K562 (cell line): ENCODE data around the gene ARSK. TPM values are rescaled to one million over a fixed set of nuclear protein-coding genes. Genes with fewer than 3 reads are reported as not detected.

Source experiments
- CCNT2 ChIP-seq: IDR thresholded peaks from 2 replicates; pipeline ENCODE4 v1.6.1; 2011; ENCODE audit warnings: borderline replicate concordance, low read depth, mild to moderate bottlenecking, moderate library complexity, mixed read lengths, low read length; ENCODE audit not compliant: insufficient read length; ENCODE audit errors: extremely low read depth
- GMEB1 ChIP-seq: fragments of 250-450 bp; sonication (Bioruptor Pico); IDR thresholded peaks from 2 replicates; pipeline ENCODE4 v1.4.0; 2020; ENCODE audit warnings: mild to moderate bottlenecking
- ZMIZ1 ChIP-seq, 2 experiments: fragments of 150-350 bp in 1 of 2; IDR thresholded peaks; 2 replicates each; pipeline ENCODE4 v1.6.1; 2012 to 2016; ENCODE audit warnings: low read depth in 2 of 2, low read length in 2 of 2, mild to moderate bottlenecking in 1 of 2, moderate library complexity in 1 of 2
- ZNF318 ChIP-seq, 2 experiments: fragments of 450-650 bp; IDR thresholded peaks; 2 replicates each; pipeline ENCODE4 v1.6.1; 2016; ENCODE audit warnings: mild to moderate bottlenecking in 2 of 2, borderline replicate concordance in 1 of 2, low read depth in 1 of 2, moderate library complexity in 1 of 2
- ZNF592 ChIP-seq: fragments of 450-650 bp; IDR thresholded peaks from 2 replicates; pipeline ENCODE4 v1.6.1; 2017; ENCODE audit warnings: antibody characterized with exemption, mild to moderate bottlenecking
- ZNF717 ChIP-seq: fragments of 250-450 bp; sonication (Bioruptor Pico); IDR thresholded peaks from 2 replicates; pipeline ENCODE4 v1.5.0; 2021
- polyA plus RNA-seq, 8 experiments: library from polyadenylated mRNA; depleted of rRNA in 4 of 8; stranded (reverse) in 5 of 8; unstranded in 3 of 8; fragments of >200 nt; fragmentation: Nextera tagmentation in 2 of 8; fragmentation: Illumina TruSeq in 1 of 8; extraction: Ambion mirVana in 2 of 8; extraction: Trizol in 1 of 8; gene quantifications; 2 replicates each; pipeline versions ENCODE4 v1.2.1 to v1.2.3, GENCODE V29; 2011 to 2014; ENCODE audit warnings: inconsistent platforms in 1 of 8, missing spikeins in 1 of 8
- total RNA-seq, 7 experiments: library from RNA; depleted of rRNA in 6 of 7; stranded (reverse); fragments of >200 nt in 6 of 7; fragmentation: Illumina TruSeq in 2 of 7; extraction: Trizol in 2 of 7; gene quantifications; 2 replicates each; pipeline versions ENCODE4 v1.2.1 to v1.2.3, GENCODE V29; 2011 to 2021; ENCODE audit warnings: low replicate concordance in 1 of 7

Gene ARSK
- total and polyA plus RNA-seq, 9 of the 15 experiments (the other 6 are each of a cell fraction or from before 2014, with no cell fraction given): 2.7 to 9.4 (median 7.1) TPM

GRCh38 chr5:95646569-95647431 lies 91.9 kb downstream of the ARSK start, which contains the start of gene RFESD (continued):
- peak in 1 of 2 experiments; percentile 79; a peak in 2 of 4 replicates for TF ChIP-seq ZMIZ1 (IDR thresholded peaks at IDR 0.05; ENCODE audit: low read depth in 2 of 2, low read length in 2 of 2)
- peak in 1 of 2 experiments; percentile 36; a peak in 1 of 4 replicates for TF ChIP-seq ZNF318 (IDR thresholded peaks at IDR 0.05; ENCODE audit: borderline replicate concordance in 1 of 2, low read depth in 1 of 2)
- no peak for TF ChIP-seq ZNF717 (CRISPR knock-in tag)
- TF ChIP-seq CCNT2: peak; percentile 95
- TF ChIP-seq ZNF592: peak; percentile 57; the same call in 1 of the 2 replicates
- TF ChIP-seq GMEB1: peak; percentile 55
